ENCODE results near the gene GALNT2.

Gene GALNT2

DNA sequence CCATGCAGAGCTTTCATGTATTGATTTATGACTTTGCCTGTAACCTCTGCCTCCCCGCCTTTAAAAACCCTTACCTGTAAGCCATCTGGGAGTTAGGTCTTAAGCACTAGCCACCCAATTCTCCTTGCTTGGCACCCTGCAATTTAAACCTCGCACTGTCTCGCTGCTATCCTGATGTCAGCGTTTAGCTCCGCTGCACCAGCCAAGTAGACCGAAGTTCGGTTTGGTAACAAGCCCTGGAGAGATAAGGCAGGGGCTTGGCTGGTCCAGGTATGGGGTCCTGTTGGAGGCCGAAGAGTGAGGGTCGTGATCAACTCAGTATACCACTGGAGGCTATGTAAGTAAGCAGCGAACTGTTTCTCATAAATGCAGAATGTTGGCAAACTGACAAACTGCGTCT is 64.4 kb downstream of the GALNT2 start:
- H3K4me3 ChIP-seq: no peak overlapping the region
- no peaks in the 10 kb centered on the region for H3K9me3 ChIP-seq (ENCODE audit: low read depth, low read length)
- no peak overlapping the region for H3K27ac ChIP-seq
- H3K9ac ChIP-seq (ENCODE audit: insufficient read length): no peak overlapping the region
- TF ChIP-seq FOXP2 (optimal IDR thresholded peaks at IDR 0.05; ENCODE audit: control extremely low read depth, extremely low read length, insufficient read depth) (no peak), POLR2AphosphoS5 (IDR thresholded peaks at IDR 0.05; ENCODE audit: borderline replicate concordance, low read depth, low read length) (no peak), EZH2 (IDR thresholded peaks at IDR 0.05) (no peak)
- no peaks in the 10 kb centered on the region for H3K36me3 ChIP-seq (ENCODE audit: insufficient read depth, low read length)
- DNase-seq (ENCODE audit: low read depth, low spot score): no peak

- no peak for DNase-seq (ENCODE audit: low read depth, low spot score)
- Histone ChIP-seq H3K36me3 (ENCODE audit: insufficient read depth, low read length) (no peaks in the 10 kb centered on the region), H3K4me3 (no peak overlapping the region), H3K27ac (no peak overlapping the region), H3K9ac (ENCODE audit: insufficient read length) (no peak overlapping the region), H3K9me3 (ENCODE audit: low read depth, low read length) (no peaks in the 10 kb centered on the region)
- TF ChIP-seq FOXP2 (optimal IDR thresholded peaks at IDR 0.05; ENCODE audit: control extremely low read depth, extremely low read length, insufficient read depth) (no peak), POLR2AphosphoS5 (IDR thresholded peaks at IDR 0.05; ENCODE audit: borderline replicate concordance, low read depth, low read length) (no peak), EZH2 (IDR thresholded peaks at IDR 0.05) (no peak)
Measured at GRCh38 chr1:230132758-230133157, 65.7 kb downstream of the GALNT2 start.

GRCh38 chr1:230135726-230136125 is 68.7 kb downstream of the GALNT2 start:
- no peaks in the 10 kb centered on the region for H3K36me3 ChIP-seq (ENCODE audit: insufficient read depth, low read length)
- no peak for TF ChIP-seq EZH2 (IDR thresholded peaks at IDR 0.05)
- TF ChIP-seq FOXP2 (optimal IDR thresholded peaks at IDR 0.05; ENCODE audit: control extremely low read depth, extremely low read length, insufficient read depth): no peak
- no peak for TF ChIP-seq POLR2AphosphoS5 (IDR thresholded peaks at IDR 0.05; ENCODE audit: borderline replicate concordance, low read depth, low read length)
- H3K9ac ChIP-seq (ENCODE audit: insufficient read length): no peak overlapping the region
- no peak overlapping the region for H3K27ac ChIP-seq
- no peak overlapping the region for H3K4me3 ChIP-seq
- DNase-seq (ENCODE audit: low read depth, low spot score): no peak
- no peaks in the 10 kb centered on the region for H3K9me3 ChIP-seq (ENCODE audit: low read depth, low read length)

DNA sequence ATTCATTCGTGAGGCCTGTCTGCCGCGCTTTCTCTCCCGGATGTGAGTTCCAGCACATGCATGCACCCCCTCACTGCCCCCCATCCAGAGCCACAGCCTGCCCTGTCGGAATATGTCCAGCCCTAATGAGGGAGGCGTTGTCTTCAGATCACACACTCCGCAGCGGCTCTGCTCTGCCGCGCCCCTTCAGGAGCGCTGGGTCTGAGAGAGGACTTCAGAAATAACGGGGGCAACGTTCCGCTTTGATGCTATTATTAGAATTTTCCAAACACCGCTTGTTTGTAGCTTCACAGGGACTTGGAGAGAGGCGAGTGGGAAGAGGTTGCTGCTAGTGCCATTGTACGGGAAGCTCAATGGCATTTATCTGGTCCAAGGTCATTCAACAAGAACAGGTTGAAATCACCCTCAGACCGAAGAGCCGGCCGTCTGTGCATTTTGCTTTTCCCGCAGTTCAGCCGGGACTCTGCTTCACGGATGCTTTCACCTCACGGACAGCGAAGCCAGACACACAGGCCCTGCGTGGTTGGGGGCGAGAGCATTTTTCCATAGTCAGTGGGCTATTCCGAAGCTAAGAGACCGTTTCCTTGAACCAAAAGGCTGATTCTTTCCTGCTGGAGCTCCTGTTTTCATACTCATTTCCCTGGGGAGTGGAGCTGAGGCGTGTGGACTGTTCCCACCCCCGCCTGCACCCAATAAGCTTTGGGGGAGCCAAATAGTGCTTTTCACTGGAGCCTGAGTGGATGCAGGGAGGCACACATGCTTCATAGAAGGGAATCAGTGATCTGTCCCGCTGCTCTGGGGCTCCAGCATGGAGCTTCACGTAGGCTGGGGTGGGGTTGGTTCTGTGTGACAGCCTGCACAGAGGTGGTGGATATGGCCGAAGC is 69.7 kb downstream of the GALNT2 start:
- no peaks in the 10 kb centered on the region for H3K9me3 ChIP-seq (ENCODE audit: low read depth, low read length)
- no peak overlapping the region for H3K27ac ChIP-seq
- H3K4me3 ChIP-seq: no peak overlapping the region
- H3K36me3 ChIP-seq (ENCODE audit: insufficient read depth, low read length): no peaks in the 10 kb centered on the region
- no peak for DNase-seq (ENCODE audit: low read depth, low spot score)
- TF ChIP-seq FOXP2 (optimal IDR thresholded peaks at IDR 0.05; ENCODE audit: control extremely low read depth, extremely low read length, insufficient read depth) (no peak), EZH2 (IDR thresholded peaks at IDR 0.05) (no peak), POLR2AphosphoS5 (IDR thresholded peaks at IDR 0.05; ENCODE audit: borderline replicate concordance, low read depth, low read length) (no peak)
- H3K9ac ChIP-seq (ENCODE audit: insufficient read length): no peak overlapping the region

DNA sequence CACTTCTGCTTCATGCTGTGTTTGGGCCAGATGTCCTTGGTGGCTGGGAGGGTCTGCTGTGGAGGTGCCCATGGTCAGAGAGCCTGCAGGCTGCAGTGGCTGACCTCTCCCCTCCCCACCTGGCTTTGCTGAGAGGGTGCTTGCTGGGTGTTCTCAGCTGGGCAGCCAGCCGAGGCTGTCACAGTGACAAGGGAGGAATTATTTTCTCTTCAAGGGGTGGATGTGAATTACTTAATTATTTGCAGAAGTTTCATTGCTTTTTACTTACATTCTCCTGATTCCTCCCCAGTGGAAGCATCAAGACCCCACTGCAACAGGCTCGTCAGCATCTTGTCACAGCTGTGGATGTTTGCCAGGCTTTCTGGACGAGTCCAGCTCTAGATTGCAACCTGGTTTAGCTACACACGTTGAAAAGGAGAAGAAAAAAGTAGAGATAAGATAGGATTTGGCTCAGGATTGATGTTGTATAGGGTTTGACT is 70.3 kb downstream of the GALNT2 start:
- no peak for DNase-seq (ENCODE audit: low read depth, low spot score)
- Histone ChIP-seq H3K4me3 (no peak overlapping the region), H3K36me3 (ENCODE audit: insufficient read depth, low read length) (no peaks in the 10 kb centered on the region), H3K27ac (no peak overlapping the region), H3K9me3 (ENCODE audit: low read depth, low read length) (no peaks in the 10 kb centered on the region), H3K9ac (ENCODE audit: insufficient read length) (no peak overlapping the region)
- TF ChIP-seq EZH2 (IDR thresholded peaks at IDR 0.05): no peak
- no peak for TF ChIP-seq FOXP2 (optimal IDR thresholded peaks at IDR 0.05; ENCODE audit: control extremely low read depth, extremely low read length, insufficient read depth)
- TF ChIP-seq POLR2AphosphoS5 (IDR thresholded peaks at IDR 0.05; ENCODE audit: borderline replicate concordance, low read depth, low read length): no peak

GRCh38 chr1:230138561-230139239 is 71.7 kb downstream of the GALNT2 start:
- no peaks in the 10 kb centered on the region for H3K36me3 ChIP-seq (ENCODE audit: insufficient read depth, low read length)
- no peak overlapping the region for H3K9ac ChIP-seq (ENCODE audit: insufficient read length)
- no peak for DNase-seq (ENCODE audit: low read depth, low spot score)
- H3K4me3 ChIP-seq: no peak overlapping the region
- no peak for TF ChIP-seq FOXP2 (optimal IDR thresholded peaks at IDR 0.05; ENCODE audit: control extremely low read depth, extremely low read length, insufficient read depth)
- no peak for TF ChIP-seq EZH2 (IDR thresholded peaks at IDR 0.05)
- TF ChIP-seq POLR2AphosphoS5 (IDR thresholded peaks at IDR 0.05; ENCODE audit: borderline replicate concordance, low read depth, low read length): no peak
- no peaks in the 10 kb centered on the region for H3K9me3 ChIP-seq (ENCODE audit: low read depth, low read length)
- H3K27ac ChIP-seq: no peak overlapping the region

DNA sequence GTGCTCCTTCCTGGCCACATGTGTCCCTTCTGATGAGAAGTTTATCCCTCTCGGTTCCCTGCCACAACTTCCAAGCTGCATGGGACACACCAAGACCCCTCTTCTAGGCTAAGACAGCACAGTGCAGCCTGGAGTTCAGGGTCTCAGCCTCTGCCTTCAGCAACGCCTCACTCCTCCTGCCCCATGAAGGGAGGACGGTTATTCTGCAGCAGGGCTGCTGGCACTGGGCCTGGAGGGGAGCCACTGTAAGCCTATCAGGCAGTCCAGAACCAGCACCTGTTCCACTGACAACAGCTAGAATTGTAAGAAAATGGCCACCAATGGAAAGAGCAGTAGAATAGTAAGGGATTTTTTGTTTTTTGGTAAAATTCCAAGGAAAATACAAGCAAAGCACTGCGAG is 72.3 kb downstream of the GALNT2 start:
- TF ChIP-seq EZH2 (IDR thresholded peaks at IDR 0.05) (no peak), FOXP2 (optimal IDR thresholded peaks at IDR 0.05; ENCODE audit: control extremely low read depth, extremely low read length, insufficient read depth) (no peak), POLR2AphosphoS5 (IDR thresholded peaks at IDR 0.05; ENCODE audit: borderline replicate concordance, low read depth, low read length) (no peak)
- Histone ChIP-seq H3K27ac (no peak overlapping the region), H3K4me3 (no peak overlapping the region), H3K36me3 (ENCODE audit: insufficient read depth, low read length) (no peaks in the 10 kb centered on the region), H3K9me3 (ENCODE audit: low read depth, low read length) (no peaks in the 10 kb centered on the region), H3K9ac (ENCODE audit: insufficient read length) (no peak overlapping the region)
- DNase-seq (ENCODE audit: low read depth, low spot score): no peak

DNA sequence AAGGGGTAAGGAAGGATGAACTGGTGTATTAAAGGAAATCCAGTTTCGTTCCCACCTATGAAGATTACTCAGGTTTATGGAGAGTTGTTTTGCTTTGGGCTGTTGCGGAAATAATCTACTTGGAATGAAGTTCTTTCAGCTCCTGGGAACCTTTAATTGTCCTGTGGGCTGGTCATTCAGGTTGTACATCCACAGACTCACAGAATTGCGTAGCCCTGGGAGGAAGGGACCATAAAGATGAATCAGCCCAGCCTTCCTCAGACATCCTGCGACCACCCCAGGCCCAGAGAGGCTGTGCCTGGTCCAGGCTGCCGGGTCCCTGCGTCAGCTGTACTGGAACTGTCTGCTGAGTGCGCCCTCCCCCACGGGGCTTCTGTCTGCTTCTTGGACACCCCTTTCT is 72.7 kb downstream of the GALNT2 start:
- H3K27ac ChIP-seq: no peak overlapping the region
- H3K36me3 ChIP-seq (ENCODE audit: insufficient read depth, low read length): no peaks in the 10 kb centered on the region
- no peak overlapping the region for H3K9ac ChIP-seq (ENCODE audit: insufficient read length)
- DNase-seq (ENCODE audit: low read depth, low spot score): no peak
- no peaks in the 10 kb centered on the region for H3K9me3 ChIP-seq (ENCODE audit: low read depth, low read length)
- H3K4me3 ChIP-seq: no peak overlapping the region
- no peak for TF ChIP-seq EZH2 (IDR thresholded peaks at IDR 0.05)
- no peak for TF ChIP-seq FOXP2 (optimal IDR thresholded peaks at IDR 0.05; ENCODE audit: control extremely low read depth, extremely low read length, insufficient read depth)
- no peak for TF ChIP-seq POLR2AphosphoS5 (IDR thresholded peaks at IDR 0.05; ENCODE audit: borderline replicate concordance, low read depth, low read length)
